Thyroid gland (tissue), 4 donors: ENCODE data around the gene CHP1. TPM values are rescaled to one million over a fixed set of nuclear protein-coding genes. Genes with fewer than 3 reads are reported as not detected.

Source experiments
- DNase-seq, 2 donors: peaks; one replicate each; pipeline ENCODE4 v3.0.0-alpha.2; 2019
- H3K27ac ChIP-seq, 3 donors: fragments of 200-600 bp; sonication (generic); 1 replicate in 2 of 3; 2 replicates in 1 of 3; pipeline ENCODE4 v1.5.1; 2016 to 2019; ENCODE audit warnings: mild to moderate bottlenecking in 1 of 3, moderate library complexity in 1 of 3
- H3K27me3 ChIP-seq: fragments of 200-600 bp; sonication (generic); one replicate; pipeline ENCODE4 v1.5.1; 2019
- H3K36me3 ChIP-seq, 2 donors: fragments of 200-600 bp; sonication (generic); one replicate each; pipeline ENCODE4 v1.5.1; 2016 to 2019
- H3K4me1 ChIP-seq, 2 donors: fragments of 200-600 bp; sonication (generic); one replicate each; pipeline ENCODE4 v1.5.1; 2017 to 2019
- H3K4me3 ChIP-seq, 3 donors: fragments of 200-600 bp; sonication (generic); replicated peaks in 1 of 3; 1 replicate in 2 of 3; 2 replicates in 1 of 3; pipeline ENCODE4 v1.5.1; 2016; ENCODE audit warnings: mild to moderate bottlenecking in 1 of 3
- H3K9me3 ChIP-seq: fragments of 200-600 bp; sonication (generic); one replicate; pipeline ENCODE4 v1.5.1; 2017
- POLR2A ChIP-seq, 2 donors: fragments of 450-650 bp; IDR thresholded peaks; one replicate each; pipeline ENCODE4 v1.6.1; 2017; ENCODE audit warnings: antibody characterized with exemption in 2 of 2, mild to moderate bottlenecking in 2 of 2, moderate library complexity in 1 of 2
- WGBS, 2 donors: methylation state at CpG; one replicate each; pipeline ENCODE4 v1.1.5; 2017; 5-methylcytosine and 5-hydroxymethylcytosine counted together
- intact Hi-C: fragments of 100-400 bp; cut with DNase I; formaldehyde crosslinking; loops from one replicate; pipeline ENCODE4 v1.15.1; 2023
- total RNA-seq, 4 donors: library from RNA; depleted of rRNA; stranded (reverse); fragments of >200 nt; gene quantifications; one replicate each; pipeline ENCODE4 v1.2.3, GENCODE V29; 2016
- TF ChIP-seq, protein P1 (sequence below), 6 experiments: fragments of 200-600 bp in 3 of 6; fragments of 450-650 bp in 3 of 6; sonication (generic) in 3 of 6; IDR thresholded peaks; one replicate each; pipeline ENCODE4 v1.5.1; 2016 to 2019; ENCODE audit warnings: antibody characterized with exemption in 6 of 6, mild to moderate bottlenecking in 2 of 6, inconsistent platforms in 1 of 6, moderate library complexity in 1 of 6

Gene CHP1
- 100 to 1,000 TPM; 163 to 347 (median 248) TPM for total RNA-seq

DNA sequence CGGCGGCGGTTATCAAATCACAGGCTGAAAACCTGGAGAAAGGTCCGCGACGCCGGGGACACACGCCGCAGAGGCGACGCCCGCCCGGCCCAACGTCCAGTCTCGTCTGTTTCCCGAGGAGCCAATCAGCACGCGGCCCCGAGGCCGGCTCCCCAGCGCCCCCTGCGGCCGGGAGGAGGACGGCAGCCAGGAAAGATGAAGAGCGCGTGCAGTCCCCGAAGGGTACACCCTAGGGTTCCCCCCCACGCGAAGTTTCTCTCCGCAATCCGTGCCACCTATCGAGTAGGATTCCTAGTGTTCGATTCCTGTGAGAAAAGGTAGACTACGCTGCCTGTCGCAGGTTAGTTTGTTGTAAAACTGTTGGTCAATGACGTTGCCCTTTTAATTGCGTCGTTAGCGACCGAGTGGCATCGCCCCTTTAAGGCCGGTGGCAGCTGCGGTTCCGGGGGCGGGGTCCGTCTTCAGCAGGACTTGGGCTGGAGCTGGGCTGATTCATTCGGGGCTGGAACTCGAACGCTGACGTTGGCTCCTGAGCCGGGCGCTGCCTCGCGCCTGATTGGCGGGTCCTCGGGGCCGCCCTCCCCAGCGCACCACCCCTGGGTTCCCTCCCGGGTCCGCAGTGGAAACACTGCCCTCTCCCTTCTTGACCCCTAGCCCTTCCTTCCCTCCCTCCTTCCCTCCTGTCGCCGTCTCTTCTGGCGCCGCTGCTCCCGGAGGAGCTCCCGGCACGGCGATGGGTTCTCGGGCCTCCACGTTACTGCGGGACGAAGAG, at the start of gene CHP1, which contains the start of gene EXD1:
Gene CHP1, plus strand, starts transcription at position 619 of the 772 bp plus-strand sequence. Its CDS starts 115 bp downstream, at position 734.
Gene EXD1, minus strand, starts transcription at position 108 of the 772 bp plus-strand sequence. CDS start 4,182 bp downstream, outside the sequence.
- intact Hi-C loops, result loop anchor here (10.0 kb wide), 2 partner anchors 54 to 104 kb away; partner anchors contain the start of genes NUSAP1 and OIP5
- peak; percentile 99 for DNase-seq

DNA sequence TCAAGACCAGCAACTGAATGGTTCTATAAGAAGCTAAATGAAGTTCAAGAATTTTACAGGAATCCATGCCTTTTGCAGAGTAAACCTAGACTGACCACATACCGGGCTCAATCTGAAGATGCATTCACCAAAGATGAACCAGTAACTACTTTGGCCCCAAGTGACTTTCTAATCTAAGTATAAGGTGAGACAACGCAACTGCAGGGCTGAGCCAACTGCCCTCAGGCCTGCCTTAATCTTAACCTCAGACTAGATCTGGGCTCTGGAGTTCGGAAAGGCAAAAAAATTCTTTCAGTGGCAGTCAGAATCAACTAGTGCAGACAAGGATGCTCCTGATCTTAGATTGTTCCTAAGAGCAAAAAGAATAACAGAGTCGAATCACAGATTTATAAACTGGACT, 48.8 kb upstream of the CHP1 start:
- H3K9me3 ChIP-seq, result no peaks in the 10 kb centered on the region
- no peak for TF ChIP-seq POLR2A (IDR thresholded peaks at IDR 0.05)
- TF ChIP-seq, protein P1, sequence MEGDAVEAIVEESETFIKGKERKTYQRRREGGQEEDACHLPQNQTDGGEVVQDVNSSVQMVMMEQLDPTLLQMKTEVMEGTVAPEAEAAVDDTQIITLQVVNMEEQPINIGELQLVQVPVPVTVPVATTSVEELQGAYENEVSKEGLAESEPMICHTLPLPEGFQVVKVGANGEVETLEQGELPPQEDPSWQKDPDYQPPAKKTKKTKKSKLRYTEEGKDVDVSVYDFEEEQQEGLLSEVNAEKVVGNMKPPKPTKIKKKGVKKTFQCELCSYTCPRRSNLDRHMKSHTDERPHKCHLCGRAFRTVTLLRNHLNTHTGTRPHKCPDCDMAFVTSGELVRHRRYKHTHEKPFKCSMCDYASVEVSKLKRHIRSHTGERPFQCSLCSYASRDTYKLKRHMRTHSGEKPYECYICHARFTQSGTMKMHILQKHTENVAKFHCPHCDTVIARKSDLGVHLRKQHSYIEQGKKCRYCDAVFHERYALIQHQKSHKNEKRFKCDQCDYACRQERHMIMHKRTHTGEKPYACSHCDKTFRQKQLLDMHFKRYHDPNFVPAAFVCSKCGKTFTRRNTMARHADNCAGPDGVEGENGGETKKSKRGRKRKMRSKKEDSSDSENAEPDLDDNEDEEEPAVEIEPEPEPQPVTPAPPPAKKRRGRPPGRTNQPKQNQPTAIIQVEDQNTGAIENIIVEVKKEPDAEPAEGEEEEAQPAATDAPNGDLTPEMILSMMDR (IDR thresholded peaks at IDR 0.05), result no peak
- no peaks in the 10 kb centered on the region for H3K27me3 ChIP-seq
- no peak for DNase-seq
- H3K4me1 ChIP-seq, result no peaks in the 10 kb centered on the region
- H3K4me3 ChIP-seq, result no peak overlapping the region
- intact Hi-C loops, result loop anchor here (5.0 kb wide), 1 partner anchor 325 kb away; no protein-coding TSS in a partner anchor
- no peak overlapping the region for H3K27ac ChIP-seq
- 62 to 89% methylated on average over 4 of the region's 4 CpGs for WGBS, 2 donors
- no peaks in the 10 kb centered on the region for H3K36me3 ChIP-seq

More for the DNA sequence above, at the start of gene CHP1, which contains the start of gene EXD1:
- H3K4me1 ChIP-seq, result peaks cover 9 to 13% of the 10 kb centered on the region in 2 donors
- H3K27ac ChIP-seq, result peak within 1 kb of the TSS; percentile 71 to 86 (median 76)
- H3K4me3 ChIP-seq, result peak within 1 kb of the TSS; percentile 63 to 97 (median 74)
- WGBS, 2 donors, result 0 to 1% methylated on average over 33 to 50 of the region's 72 CpGs
- H3K27me3 ChIP-seq, result no peaks in the 10 kb centered on the region
- TF ChIP-seq POLR2A (IDR thresholded peaks at IDR 0.05), result peak in 1 of 2 donors; percentile 81
- TF ChIP-seq, protein P1 (IDR thresholded peaks at IDR 0.05), result peak; percentile 88 to 95 (median 93)
- H3K36me3 ChIP-seq, result no peaks in the 10 kb centered on the region
- no peaks in the 10 kb centered on the region for H3K9me3 ChIP-seq

DNA sequence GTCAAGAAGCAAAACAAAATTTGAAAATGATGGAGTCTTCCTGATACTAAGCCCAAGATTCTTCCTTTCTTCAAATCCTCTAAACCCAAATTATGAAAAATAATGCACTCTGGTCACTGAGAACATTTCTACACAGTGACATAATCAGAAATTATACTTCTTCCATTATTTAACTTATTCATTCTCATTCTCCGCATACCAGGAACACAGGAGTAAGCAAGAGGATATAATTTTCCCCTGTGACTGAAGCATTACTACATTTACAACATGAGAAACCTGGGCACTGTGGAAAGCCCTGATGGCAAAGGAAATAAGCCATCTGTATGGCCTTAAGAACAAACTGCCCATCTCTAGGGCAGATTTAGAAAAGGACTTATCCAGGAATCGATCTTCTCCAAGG, 47.5 kb upstream of the CHP1 start:
- 64 to 68% methylated on average over 2 of the region's 2 CpGs for WGBS, 2 donors
- Histone ChIP-seq H3K27ac (no peak overlapping the region), H3K4me3 (no peak overlapping the region), H3K4me1 (no peaks in the 10 kb centered on the region), H3K27me3 (no peaks in the 10 kb centered on the region), H3K9me3 (no peaks in the 10 kb centered on the region), H3K36me3 (no peaks in the 10 kb centered on the region)
- TF ChIP-seq, protein P1 (IDR thresholded peaks at IDR 0.05), result no peak
- TF ChIP-seq POLR2A (IDR thresholded peaks at IDR 0.05), result no peak
- intact Hi-C loops, result loop anchor here (5.0 kb wide), 1 partner anchor 326 kb away; no protein-coding TSS in a partner anchor
- DNase-seq, result no peak

DNA sequence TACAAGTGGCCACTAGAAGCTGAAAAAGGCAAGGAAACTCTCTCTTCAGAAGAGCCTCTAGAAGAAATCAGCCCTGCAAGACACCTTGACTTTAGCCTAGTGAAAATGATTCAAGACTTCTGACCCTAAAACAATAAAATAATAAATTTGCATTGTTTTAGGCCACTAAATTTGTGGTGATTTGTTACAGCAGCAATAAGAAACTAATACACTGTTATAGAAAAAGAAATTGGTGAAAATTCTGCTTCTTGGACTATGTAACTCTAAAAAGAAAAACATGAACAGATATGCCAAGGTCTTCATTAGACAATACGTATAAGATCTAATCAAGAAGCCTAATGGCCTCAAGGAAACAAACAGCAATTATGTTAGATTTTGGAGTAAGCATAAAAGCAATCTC, 36.6 kb upstream of the CHP1 start:
- intact Hi-C loops, result no loop called here
- Histone ChIP-seq H3K27me3 (no peaks in the 10 kb centered on the region), H3K36me3 (no peaks in the 10 kb centered on the region), H3K4me1 (no peaks in the 10 kb centered on the region), H3K4me3 (no peak overlapping the region), H3K27ac (no peak overlapping the region), H3K9me3 (no peaks in the 10 kb centered on the region)
- TF ChIP-seq, protein P1 (IDR thresholded peaks at IDR 0.05), result no peak
- no peak for TF ChIP-seq POLR2A (IDR thresholded peaks at IDR 0.05)
- DNase-seq, result no peak
- 94 to 97% methylated on average over 1 of the region's 1 CpG for WGBS, 2 donors

DNA sequence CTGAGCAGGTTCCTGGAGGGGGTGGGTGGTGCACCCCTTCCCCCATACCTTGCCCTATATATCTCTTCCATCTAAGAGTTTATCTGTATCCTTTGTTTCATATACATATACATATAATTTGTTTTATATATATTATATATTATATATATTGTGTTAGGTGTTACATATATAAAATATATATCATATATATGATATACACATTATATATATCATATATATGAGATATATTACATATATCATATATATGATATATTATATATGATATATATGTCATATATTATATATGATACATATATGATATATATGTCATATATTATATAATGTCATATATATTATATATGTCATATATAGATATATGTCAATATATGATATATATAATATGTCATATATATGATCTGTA, 31.6 kb upstream of the CHP1 start:
- intact Hi-C loops, result no loop called here

More for the DNA sequence above, 31.6 kb upstream of the CHP1 start:
- Histone ChIP-seq H3K4me3 (no peak overlapping the region), H3K4me1 (no peaks in the 10 kb centered on the region), H3K27ac (no peak overlapping the region), H3K27me3 (no peaks in the 10 kb centered on the region), H3K9me3 (no peaks in the 10 kb centered on the region), H3K36me3 (no peaks in the 10 kb centered on the region)
- no peak for TF ChIP-seq POLR2A (IDR thresholded peaks at IDR 0.05)
- TF ChIP-seq, protein P1 (IDR thresholded peaks at IDR 0.05), result no peak
- DNase-seq, result no peak
